ENCODE data around the gene CLIP4. TPM values are rescaled to one million over a fixed set of nuclear protein-coding genes. Genes with fewer than 3 reads are reported as not detected.
A peak's percentile ranks its signal among the peaks of the same experiment; 100 is the strongest.

Gene CLIP4
- total RNA-seq, 1 donor, result 21.8 TPM

DNA sequence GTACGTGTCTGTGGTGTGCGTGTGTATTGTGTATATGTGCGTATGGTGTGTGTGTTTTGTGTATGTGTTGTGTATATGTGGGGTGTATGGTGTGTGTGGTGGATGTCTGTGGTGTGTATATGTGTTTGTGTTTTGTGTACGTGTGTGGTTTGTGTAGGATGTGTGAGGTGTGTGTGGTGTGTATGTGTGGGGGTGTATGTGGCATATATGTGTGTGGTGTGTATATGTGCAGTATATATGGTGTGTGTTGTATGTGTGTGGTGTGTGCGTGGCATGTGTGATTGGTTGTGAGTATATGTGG is 101.3 kb downstream of the CLIP4 start:
- no peak for DNase-seq (ENCODE audit: low read depth in 2 of 3, low spot score in 2 of 3)

DNA sequence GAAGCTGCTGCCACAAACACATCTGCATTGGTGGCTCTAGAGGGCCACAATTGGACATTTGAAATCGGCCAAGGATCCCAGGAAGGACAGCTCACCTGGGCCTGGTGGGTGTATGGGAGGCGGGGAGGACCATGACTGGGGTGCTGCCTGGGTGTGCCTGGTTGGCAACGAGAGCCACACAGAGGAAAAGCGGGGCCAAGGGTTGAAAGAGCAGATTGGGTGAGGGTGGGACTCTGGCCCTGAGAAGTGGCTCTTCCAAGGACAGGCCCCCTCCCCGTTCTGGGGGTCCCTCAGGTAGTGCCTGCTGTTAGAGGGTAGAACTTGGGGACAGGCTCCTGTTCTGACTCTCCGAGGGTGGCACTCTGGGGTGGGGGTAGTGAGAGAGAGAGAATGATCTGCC is 102.9 kb downstream of the CLIP4 start:
- DNase-seq (ENCODE audit: low read depth in 2 of 3, low spot score in 2 of 3), result no peak

DNA sequence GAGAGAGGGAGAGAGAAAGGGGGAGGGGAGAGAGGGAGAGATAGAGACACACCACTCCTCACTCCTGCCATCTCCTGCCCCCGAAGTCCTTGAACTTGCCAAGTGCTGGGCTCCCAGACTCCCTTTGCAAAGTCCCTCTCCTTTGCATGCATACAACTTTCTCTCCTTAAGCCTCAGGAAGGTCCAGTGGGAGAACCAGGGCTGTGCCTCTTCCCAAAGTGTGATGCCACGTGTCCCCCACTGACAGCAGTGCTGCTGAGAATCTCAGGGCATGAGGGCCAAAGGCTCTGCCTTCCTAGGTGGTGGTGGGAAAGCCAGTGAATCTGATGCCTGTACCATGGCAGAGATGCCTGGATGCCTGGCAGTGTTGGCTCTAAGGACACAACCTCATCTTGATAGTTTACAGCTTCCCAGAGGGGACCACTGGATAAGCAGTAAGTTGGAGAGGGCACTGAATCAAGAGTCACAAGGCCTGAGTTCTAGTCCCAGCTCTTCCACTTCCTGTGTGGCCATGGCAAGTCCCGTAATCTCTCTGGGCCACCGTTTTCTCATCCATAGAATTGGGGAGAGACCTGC is 103.4 kb downstream of the CLIP4 start:
- DNase-seq (ENCODE audit: low read depth in 2 of 3, low spot score in 2 of 3), result no peak

DNA sequence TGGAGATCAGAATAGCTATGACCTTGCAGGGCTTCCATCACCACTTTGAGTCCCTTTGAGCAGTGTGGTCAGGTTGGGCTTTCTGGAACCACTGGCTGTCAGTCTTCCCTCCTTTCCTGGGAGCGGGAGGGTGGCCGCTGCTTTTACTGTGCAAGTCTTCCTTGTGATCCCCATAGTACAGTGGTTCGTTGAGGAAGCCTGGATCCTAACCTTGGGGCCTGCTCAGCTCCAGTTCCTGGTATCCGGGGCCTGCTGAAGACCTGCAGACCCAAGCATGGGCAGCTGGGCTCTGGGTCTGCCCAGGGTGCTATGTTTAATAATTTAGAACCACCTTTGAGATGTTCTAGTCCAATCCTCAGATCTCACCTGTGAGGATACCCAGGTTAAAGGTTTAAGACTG is 104.2 kb downstream of the CLIP4 start:
- DNase-seq (ENCODE audit: low read depth in 2 of 3, low spot score in 2 of 3), result no peak

DNA sequence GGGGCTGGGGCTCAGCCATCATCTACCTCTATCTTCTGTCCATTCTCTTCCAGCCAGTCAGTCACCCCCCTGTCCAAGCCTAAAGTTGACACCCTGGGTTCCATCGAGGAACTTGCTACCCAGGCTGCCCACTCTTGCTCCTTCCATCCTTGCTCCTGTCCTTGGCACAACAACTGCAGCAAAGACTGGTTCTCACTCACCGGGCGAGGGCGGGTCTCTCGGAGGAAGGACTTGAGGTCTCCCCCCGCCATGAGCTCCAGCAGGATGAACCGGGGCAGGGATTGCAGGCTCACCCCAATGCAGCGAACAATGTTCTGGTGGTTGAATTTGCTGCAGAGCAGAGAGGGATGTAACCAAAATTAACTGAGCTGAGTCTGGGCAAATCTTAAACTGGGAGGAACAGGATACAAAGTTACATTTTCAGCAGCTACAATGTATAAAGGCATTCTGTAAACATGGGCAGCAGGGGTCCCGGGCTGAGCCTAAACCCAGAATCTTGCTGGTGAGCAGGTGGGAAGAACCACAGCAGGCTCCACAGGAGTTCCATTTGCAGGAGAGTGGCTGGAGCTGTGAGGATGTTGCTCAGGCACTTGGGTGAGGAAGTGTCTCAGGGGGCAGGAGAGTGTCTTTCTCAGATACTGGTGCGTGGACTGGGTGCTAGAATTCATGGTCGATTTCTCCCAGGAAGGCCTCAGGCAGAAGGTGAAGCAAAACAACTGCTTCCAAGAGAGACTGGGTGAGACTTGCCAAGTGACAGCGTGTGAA is 105.5 kb downstream of the CLIP4 start:
- no peak for DNase-seq (ENCODE audit: low read depth in 2 of 3, low spot score in 2 of 3)

DNA sequence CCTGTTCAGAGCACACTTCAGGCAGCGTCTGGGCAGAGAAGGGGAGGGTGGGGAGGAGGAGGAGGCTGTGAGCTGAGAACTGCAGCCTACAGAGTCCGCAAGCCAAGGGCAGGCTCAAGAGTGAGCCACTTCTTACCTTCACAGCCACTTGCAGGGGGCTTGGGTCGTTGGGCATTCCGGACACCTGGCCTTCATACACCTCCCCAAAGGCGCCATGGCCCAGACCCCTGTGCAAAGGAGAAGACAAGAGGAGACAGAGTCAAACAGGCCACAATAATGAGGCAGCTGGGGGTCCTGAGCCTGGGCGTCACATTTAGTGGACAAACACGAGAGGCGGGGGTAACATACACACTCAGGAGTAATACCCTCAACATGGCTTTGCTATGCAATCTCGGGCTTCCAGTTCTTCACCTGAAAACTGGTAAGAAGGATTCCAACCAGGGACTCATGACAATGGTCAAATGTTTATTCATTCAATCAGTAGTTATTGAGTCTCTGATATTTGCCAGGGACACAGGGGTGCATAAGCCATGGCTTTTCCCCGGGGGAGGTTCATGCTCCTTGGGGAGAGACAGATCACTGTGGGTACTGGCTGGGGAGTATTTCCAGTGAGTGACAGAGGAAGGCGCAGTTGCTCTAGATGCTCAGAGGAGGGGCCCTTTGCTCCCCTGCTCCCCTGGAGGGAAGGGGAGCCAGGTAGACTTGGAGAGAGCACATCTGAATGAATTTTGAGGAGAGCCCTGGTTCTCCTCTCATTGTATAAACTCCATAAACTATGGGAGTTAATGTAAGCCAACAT is 107.4 kb downstream of the CLIP4 start:
- DNase-seq (ENCODE audit: low read depth in 2 of 3, low spot score in 2 of 3), result no peak

DNA sequence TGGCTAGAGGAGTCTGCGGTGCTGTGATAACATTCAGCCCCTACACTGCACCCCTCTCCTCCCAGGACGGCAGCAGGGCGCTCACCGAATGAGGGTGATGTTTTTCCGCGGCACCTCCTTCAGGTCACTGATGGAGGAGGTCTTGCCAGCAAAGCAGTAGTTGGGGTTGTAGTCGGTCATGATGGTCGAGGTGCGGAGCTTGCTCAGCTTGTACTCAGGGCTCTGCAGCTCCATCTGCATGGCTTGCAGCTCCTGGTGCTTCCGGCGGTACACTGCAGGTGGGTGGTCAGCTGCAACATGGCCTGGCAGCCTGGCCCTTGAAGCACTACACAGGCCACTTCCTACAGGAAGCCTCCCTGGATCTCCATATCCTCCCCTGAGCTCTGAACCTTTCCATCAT is 108.0 kb downstream of the CLIP4 start:
- no peak for DNase-seq (ENCODE audit: low read depth in 2 of 3, low spot score in 2 of 3)

DNA sequence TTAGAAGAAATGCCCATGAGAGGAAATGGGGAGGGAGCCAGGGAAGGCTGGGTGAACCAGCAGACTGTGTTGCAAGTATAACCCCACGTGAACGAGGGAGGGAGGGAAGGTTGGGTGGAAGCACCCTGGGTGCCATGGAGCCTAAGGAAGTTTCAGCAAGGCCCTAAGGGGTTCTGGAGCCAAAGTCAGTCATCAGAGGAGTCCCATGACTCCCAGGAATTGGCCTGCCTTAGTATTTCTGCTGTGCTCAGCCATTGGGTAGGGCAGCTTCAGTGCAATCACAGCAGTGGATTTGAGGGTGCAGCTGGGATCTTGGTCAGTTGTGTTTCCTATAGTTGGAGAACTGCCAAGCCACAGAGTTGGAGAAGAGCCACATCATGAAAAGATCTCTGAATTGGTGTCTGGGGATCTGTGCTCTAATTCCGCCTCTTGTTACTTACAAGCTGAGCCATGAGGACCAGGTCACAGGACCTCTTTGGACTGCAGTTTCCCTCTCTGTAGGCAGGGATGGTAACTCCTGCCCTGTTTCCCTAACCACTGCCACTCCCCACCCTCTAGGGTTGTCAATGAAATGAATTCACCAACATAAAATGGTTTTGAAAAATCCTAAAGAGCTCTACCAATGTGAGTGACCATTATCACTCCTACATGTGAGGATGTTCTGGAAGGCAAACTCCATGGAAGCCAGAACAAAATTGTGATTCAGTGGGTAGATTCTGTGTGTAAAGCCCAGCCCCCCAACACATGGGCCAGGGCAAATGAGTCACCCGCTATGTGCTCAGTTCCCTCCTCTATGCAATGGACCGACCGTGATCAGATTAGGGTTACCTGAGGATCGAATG is 108.9 kb downstream of the CLIP4 start:
- peak in 2 of 3 donors; percentile 4 to 59 for DNase-seq (ENCODE audit: low read depth in 2 of 3, low spot score in 2 of 3)

DNA sequence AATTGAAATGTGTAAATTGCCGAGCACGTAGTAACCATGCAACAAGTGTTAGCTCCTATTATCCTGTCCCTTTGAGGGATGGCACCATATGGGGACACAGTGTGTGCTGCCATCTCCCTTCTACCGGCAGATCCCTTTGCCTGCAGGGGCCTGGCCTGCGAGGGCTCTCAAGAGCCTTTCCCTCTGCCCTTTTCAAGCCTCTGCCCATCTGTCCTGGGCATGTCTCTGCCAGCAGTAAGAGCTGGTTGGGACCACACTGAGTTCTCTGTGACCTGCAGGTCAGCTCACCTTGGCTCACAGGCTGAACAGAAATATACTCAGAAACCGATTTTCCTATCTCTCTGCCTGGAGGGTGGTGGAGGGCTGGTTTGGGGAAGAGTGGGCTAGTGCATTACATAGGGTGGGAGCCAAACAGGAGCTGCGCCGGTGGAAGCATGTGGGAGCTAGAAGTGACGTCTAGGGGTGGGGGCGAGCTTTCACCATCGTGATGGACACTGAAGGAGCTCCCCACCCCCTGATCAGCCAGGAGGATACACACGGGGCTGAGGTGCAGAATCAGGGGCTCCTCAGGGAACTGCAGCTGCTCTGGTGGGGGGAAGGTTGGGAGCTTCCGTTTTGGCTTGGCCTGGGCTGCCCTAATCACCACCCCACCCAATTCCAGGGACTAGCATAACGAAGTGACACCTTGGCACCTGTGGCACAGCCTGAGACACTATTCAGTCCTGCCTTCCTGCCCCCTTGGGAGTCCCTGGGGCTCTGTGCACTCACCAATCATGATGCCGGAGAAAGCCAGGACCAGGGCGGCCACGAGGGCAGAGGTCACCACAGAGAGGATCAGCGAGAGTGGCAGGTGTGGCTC is 109.7 kb downstream of the CLIP4 start:
- no peak for DNase-seq (ENCODE audit: low read depth in 2 of 3, low spot score in 2 of 3)

DNA sequence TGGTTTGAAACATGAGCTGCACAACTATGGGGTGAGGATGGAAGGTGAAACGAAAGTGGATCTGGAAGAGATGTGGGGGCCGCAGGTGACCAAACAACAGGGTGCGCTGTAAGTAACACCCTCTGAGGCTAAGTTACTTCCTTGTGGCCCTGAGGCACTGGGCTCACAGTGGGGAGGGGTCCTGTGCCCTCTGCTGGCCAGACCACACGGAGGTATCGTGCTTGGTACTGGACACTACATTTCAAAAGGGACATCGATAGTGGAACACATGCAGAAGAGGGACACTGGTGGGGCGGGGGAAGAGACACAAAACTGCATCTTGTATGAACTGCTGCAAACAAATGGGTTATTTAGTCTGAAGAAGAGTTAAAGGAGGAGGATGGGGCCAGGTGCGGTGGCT is 110.6 kb downstream of the CLIP4 start:
- DNase-seq (ENCODE audit: low read depth in 2 of 3, low spot score in 2 of 3), result no peak

DNA sequence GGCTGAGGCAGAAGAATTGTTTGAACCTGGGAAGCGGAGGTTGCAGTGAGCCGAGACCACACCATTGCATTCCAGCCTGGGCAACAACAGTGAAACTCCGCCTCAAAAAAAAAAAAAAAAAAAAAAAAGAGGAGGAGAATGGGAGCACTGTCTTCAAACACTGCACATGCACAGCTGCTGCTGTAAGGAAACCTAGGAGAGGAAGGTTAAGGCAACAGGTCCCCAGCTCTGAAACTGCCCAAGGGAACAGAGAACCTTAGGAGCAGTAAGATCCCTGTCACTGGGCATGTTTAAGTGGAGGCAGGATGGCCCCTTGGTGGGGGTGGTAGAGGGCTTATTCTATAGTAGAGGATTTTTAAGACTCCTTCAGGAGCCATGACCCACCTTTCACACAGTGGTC is 111.2 kb downstream of the CLIP4 start:
- DNase-seq (ENCODE audit: low read depth in 2 of 3, low spot score in 2 of 3), result no peak

DNA sequence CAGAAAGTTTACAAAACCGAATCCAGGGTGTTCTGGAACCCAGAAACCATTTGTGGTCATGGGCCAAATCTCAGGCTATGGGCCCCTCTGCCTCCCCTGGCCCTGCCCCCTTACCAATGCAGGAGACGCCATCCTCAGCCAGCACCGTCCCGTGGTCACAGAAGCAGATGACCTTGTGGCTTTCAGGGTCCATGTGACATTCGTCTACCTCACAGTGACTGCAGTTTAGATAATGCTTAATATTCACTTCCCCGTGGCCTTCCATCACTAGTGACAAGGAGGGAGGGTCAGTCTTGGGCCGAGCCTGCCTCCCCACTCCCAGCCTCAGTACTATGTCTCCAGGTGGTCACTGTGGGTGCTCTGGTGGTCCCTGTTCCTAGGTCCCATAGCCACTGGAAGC is 111.6 kb downstream of the CLIP4 start:
- DNase-seq (ENCODE audit: low read depth in 2 of 3, low spot score in 2 of 3), result no peak

DNA sequence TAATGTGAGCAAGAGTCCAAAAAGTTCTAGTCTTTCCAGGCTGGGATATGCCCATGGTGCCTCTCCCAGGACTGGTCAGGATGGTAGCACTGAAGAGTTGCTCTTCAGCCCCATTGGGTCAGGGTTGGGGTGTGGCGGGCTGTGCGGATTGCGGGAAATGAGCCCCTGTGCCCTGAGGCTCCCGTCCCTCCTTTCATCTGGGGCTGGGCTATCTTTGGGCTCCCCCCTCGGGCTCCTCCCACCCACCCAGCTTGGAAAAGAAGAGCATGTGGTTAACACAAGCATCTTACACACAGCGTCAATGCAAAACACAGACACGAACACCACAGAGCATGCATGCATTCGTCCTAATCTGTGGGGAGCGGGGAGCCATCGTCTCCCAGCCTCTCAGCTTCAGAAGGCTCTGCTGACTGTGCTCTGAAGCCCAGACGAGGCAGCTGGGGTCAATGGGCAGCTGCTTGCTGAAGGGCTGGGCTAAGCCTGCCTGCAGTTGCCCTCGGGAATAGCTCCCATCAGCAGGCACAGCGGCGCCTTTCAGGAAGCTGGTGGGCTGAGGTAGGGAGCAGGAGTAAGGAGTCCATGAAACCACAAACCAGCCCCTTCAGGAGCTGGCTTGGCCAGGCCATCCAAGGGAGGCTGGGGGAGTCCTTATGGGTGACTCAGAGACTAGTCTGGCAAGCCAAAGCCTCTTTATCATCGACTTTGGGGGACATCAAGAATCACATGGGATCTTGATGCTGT is 112.9 kb downstream of the CLIP4 start:
- no peak for DNase-seq (ENCODE audit: low read depth in 2 of 3, low spot score in 2 of 3)

DNA sequence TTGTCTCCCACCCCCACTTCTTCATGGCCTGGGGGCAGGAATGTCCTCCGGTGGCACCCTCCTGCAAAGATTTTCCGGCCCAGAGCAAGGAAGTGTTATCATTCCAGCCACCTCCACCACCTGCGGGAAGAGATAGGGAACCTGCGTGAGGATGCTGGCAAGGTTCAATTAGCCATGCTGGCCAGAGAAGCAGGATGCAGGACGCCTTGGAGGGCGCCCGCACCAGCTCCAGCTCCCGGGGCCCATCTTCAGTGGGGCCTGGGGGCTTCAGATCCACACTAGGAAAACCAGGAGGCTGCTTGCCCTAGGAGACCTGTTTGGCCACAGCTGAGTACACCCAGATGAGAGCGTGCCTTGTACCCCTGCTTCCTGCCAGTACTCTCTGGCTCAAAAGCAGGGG is 113.7 kb downstream of the CLIP4 start:
- no peak for DNase-seq (ENCODE audit: low read depth in 2 of 3, low spot score in 2 of 3)

DNA sequence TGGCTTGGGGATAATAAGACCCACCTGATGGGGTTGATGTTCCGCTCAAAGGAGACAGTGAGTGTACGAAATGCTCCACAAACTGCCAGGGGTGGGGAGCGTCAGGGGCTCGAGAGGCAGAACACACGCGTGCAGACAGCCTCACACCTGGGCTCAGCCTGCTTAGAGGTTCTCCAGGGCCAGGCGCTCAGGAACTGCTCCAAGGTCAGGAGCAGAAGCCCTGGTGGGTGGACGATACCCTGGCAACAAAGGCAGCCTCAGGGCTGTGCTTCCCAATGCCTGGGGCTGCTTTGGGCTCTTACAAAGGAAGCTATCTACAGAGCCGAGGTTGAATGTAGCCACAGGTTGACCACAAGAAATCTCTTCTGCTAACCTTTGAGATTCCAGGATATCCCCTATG is 114.4 kb downstream of the CLIP4 start:
- DNase-seq (ENCODE audit: low read depth in 2 of 3, low spot score in 2 of 3), result no peak

DNA sequence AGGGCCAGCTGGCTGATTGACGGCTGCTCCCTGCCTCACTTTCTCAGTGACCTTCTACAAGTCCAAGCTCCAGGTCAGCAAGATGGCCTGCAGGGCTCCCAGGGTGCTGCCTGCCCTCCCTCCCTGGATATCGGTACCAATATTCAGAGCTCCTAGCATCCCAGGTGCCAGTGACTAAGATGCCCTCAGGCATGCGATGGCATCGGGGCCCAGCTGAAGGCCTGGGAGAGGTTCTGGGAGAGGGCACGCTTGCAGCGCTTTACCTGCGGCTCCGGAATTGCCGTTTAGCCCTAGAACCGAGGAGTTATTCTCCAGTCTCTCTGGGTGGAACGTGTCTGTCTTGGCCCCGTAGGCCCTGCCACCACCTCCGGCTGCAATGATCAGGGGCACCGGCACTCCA is 116.8 kb downstream of the CLIP4 start:
- DNase-seq (ENCODE audit: low read depth in 2 of 3, low spot score in 2 of 3), result no peak

DNA sequence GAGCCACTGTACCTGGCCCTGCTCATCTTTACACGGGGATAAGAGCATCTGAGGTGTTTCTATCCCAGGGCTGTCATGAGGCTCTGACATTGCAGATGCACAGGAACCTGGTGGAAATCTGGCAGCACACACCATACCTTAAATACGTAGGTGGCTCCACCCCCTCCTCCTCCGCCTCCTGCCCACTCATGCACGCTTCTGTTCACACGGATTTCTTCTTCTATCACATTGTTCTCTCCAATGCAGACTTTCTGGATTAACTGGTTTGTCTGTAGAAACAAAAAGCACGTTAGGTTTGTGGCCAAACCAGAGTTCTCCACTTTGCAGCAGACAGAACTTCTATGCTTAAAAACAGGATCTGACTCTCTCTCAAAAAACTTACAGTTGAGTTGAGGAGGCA is 118.2 kb downstream of the CLIP4 start:
- no peak for DNase-seq (ENCODE audit: low read depth in 2 of 3, low spot score in 2 of 3)

DNA sequence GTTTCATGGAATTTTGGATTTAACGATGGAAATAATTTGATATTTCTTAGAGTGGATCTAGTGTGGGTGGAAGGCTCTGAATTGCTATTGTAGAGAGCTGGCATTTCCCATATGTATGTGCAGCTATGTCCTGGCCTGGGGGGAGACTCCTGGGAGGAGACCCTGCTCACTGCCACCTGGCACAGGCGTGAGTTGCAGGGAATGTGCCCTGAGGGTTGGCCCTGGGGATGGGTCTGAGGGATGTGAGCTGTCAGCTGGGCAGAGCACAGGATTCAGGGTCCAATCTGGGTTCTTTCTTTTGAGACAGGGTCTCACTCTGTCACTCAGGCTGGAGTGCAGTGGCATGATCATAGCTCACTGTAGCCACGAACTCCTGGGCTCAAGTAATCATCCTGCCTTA is 120.2 kb downstream of the CLIP4 start:
- DNase-seq (ENCODE audit: low read depth in 2 of 3, low spot score in 2 of 3), result no peak

DNA sequence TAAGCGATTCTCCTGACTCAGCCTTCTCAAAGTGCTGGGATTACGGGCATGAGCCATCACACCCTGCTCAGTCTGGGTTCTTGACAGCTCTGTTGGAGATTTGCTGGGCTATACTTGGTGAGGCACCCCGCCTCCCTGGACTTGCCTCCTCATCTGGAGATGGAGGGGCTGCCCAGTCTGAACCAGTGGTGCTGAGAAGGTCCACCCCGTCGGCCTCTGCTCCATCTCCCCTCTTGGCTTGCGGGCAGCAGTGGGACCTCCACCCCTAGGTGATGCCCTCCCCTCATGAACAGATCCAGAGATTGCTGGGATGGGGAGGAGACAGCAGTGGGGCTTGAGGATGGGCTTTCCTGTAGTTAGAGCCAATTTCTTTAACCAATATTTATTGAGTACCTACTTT is 120.9 kb downstream of the CLIP4 start:
- no peak for DNase-seq (ENCODE audit: low read depth in 2 of 3, low spot score in 2 of 3)

DNA sequence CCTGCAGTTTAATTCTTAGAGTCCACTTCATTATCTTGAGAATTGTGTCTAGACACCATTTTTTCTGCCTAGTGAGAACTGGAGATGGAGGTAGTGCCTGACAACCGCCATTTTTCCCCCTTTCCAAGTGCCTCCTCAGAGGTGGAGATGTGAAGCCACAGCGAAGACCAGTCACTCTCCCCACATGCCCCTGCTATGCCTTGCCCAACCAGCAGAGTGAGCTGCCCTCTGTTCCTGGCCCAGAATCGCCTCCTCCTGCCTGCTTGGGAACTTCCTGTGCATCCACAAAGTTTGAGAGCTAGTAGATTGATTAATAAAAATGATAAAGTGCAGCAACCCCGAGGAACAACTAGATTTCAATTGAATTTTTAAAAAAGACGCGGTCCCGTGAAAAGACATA is 123.3 kb downstream of the CLIP4 start:
- peak in 1 of 3 donors; percentile 20 for DNase-seq (ENCODE audit: low read depth in 2 of 3, low spot score in 2 of 3)
